IPS DF 6.9 (cell line): ENCODE results near the gene DCUN1D2.

ENCODE experiments used
- DNase-seq: peaks from one replicate; pipeline ENCODE4 v3.0.0-alpha.2; 2013; ENCODE audit warnings: low read depth, low spot score
- H3K27ac ChIP-seq: one replicate; pipeline ENCODE4 v1.5.1; 2013; ENCODE audit warnings: low read length, control low read depth
- H3K27me3 ChIP-seq: 2 replicates; pipeline ENCODE4 v1.6.1; 2013; ENCODE audit warnings: mild to moderate bottlenecking, low read length; ENCODE audit not compliant: control insufficient read depth, insufficient read depth
- H3K36me3 ChIP-seq: 2 replicates; pipeline ENCODE4 v1.6.1; 2013; ENCODE audit warnings: low read length; ENCODE audit not compliant: control insufficient read depth, insufficient read depth
- H3K4me1 ChIP-seq: 2 replicates; pipeline ENCODE4 v1.6.1; 2013; ENCODE audit warnings: low read length; ENCODE audit not compliant: control insufficient read depth, insufficient read depth
- H3K4me3 ChIP-seq: 2 replicates; pipeline ENCODE4 v1.5.1; 2013; ENCODE audit warnings: mild to moderate bottlenecking, low read length
- H3K9me3 ChIP-seq: 2 replicates; pipeline ENCODE4 v1.6.1; 2013; ENCODE audit warnings: low read length, inconsistent platforms; ENCODE audit not compliant: control insufficient read depth, insufficient read depth
- WGBS: extraction: QIAGEN DNeasy Blood & Tissue Kit; methylation state at CpG from one replicate; pipeline ENCODE4 v1.1.7; 2013; ENCODE audit warnings: mixed read lengths, missing lambda C conversion rate; ENCODE audit not compliant: insufficient read length, insufficient coverage; 5-methylcytosine and 5-hydroxymethylcytosine counted together

DCUN1D2 gene

DNA sequence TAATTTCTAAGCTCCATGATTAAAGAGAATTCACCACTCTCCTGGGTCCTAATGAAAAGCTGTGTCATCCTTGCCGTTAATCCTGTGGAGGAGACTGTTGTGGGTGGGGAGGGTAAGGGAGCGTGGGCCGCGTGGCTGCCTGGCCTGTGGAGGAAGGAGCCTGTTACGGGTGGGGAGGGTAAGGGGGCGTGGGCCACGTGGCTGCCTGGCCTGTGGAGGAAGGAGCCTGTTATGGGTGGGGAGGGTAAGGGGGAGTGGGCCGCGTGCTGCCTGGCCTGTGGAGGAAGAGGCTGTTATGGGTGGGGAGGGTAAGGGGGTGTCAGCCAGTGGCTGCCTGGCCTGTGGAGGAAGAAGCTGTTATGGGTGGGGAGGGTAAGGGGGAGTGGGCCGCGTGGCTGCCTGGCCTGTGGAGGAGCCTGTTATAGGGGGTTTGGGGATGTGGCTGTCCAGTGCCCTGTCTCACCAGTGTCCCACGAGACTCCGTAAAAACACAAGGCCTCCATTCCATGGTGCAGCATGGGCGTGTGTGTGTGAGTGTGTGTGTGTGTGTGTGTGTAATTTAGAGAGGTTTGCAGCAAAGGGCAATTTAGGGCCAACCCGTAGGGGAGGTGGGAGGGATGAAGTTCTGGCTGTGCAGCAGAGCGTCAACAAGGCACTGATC, 15.6 kb upstream of the DCUN1D2 start:
- WGBS = no CpG with 5 or more reads among the region's 16 CpGs

DNA sequence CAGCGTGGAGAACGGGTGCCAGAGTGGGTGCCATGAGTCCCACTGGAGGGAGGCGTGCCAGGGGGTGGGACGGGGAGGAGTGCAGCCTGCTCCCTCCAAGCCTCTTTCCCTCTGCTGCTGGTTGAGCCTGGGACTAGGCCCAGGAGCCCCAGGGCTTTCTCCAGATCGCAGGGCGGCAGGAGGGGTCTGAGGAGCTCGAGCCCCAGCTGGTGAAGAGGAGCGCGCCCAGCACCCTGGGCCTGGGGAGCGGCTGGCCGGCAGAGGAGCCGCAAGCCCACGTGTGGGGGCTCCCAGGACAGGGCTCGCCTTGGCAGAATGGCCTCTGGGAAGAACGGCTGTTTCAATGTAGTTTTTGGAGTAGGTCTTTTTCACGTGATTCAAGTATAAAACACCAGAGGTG, 12.2 kb upstream of the DCUN1D2 start:
- Histone ChIP-seq H3K27ac (no peak overlapping the region), H3K4me1 (no peaks in the 10 kb centered on the region), H3K4me3 (no peak overlapping the region), H3K27me3 (no peaks in the 10 kb centered on the region), H3K36me3 (peaks cover 24% of the 10 kb centered on the region), H3K9me3 (no peaks in the 10 kb centered on the region)
- no peak for DNase-seq
- no CpG with 5 or more reads among the region's 16 CpGs for WGBS

More for the DNA sequence above, 15.6 kb upstream of the DCUN1D2 start:
- no peaks in the 10 kb centered on the region for H3K4me1 ChIP-seq
- no peak overlapping the region for H3K4me3 ChIP-seq
- H3K36me3 ChIP-seq = peaks cover 17% of the 10 kb centered on the region
- no peak overlapping the region for H3K27ac ChIP-seq
- H3K27me3 ChIP-seq = no peaks in the 10 kb centered on the region
- H3K9me3 ChIP-seq = no peaks in the 10 kb centered on the region
- DNase-seq = no peak

DNA sequence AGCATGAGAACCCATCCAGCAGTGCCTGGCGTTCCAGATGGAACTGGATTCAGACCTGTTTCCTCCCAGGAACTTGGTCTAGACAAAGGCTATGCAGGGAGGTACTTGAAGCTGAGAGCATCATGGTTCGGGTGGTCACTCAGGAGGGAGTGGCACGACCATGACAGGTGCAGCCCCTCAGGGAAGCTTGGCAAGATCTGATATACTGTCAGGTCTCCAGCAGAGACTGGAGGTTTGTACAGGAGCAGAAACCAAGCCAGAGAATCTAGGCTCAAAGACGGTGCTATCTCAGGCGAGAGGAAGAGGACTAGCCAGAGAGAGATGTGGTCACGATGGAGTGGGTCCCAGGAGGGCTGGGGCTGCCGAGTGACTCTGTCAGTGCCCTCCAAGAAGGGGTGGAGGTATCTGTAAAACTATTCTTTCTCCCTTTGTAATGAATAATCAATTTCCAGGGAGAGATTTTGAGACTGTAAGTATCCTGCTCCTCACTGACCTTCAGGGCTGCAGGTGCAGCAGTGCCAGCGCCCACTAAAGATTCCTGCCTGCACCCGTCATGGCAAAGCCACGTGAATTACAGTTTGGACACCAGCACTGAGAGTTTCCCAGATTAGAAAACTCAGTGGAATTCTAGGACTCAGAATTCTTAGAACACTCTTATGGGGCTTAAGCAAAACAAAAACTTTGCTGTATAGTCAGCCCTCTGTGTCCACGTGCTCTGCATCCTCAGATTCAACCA, 10.2 kb upstream of the DCUN1D2 start:
- Histone ChIP-seq H3K9me3 (no peaks in the 10 kb centered on the region), H3K4me1 (no peaks in the 10 kb centered on the region), H3K36me3 (peaks cover 30% of the 10 kb centered on the region), H3K27ac (no peak overlapping the region), H3K27me3 (no peaks in the 10 kb centered on the region), H3K4me3 (no peak overlapping the region)
- no CpG with 5 or more reads among the region's 11 CpGs for WGBS
- DNase-seq = no peak

DNA sequence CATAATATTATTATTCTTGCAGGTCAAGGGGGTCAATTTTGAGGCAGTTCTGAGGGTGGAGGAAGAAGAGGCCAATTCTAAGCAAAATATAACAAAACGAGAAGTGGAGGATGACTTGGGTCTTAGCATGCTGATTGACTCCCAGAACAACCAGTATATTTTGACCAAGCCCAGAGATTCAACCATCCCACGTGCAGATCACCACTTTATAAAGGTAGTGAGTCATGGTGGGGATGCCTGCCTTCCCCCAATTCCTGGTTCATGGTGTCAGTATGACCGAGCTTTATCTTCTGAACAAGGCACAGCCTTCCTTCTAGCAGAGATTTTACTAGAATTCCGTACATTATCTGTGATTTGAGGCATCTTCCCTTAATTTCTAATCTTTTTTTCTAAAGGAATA, 9.4 kb upstream of the DCUN1D2 start:
- WGBS = no CpG with 5 or more reads among the region's 4 CpGs
- no peaks in the 10 kb centered on the region for H3K9me3 ChIP-seq
- no peak for DNase-seq
- peaks cover 30% of the 10 kb centered on the region for H3K36me3 ChIP-seq
- no peak overlapping the region for H3K4me3 ChIP-seq
- H3K27ac ChIP-seq = no peak overlapping the region
- peaks cover 2% of the 10 kb centered on the region; the same call in 1 of the 2 replicates for H3K4me1 ChIP-seq
- H3K27me3 ChIP-seq = no peaks in the 10 kb centered on the region

DNA sequence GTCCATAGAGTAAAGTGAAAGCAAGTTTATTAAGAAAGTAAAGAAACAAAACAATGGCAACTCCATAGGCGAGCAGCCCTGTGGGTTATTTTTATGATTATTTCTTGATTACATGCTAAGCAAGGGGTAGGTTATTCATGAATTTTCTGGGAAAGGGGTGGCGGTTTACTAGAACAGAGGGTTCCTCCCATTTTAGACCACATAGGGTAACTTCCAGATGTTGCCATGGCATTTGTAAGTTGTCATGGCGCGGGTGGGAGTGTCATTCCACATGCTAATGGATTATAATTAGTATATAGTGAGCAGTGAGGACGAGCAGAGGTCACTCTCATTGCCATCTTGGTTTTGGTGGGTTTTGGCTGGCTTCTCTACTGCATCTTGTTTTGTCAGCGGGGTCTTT, 8.4 kb upstream of the DCUN1D2 start:
- no peak overlapping the region for H3K4me3 ChIP-seq
- no peaks in the 10 kb centered on the region for H3K9me3 ChIP-seq
- no CpG with 5 or more reads among the region's 6 CpGs for WGBS
- H3K27me3 ChIP-seq = no peaks in the 10 kb centered on the region
- peaks cover 2% of the 10 kb centered on the region; the same call in 1 of the 2 replicates for H3K4me1 ChIP-seq
- no peak overlapping the region for H3K27ac ChIP-seq
- no peak for DNase-seq
- peaks cover 28% of the 10 kb centered on the region for H3K36me3 ChIP-seq

DNA sequence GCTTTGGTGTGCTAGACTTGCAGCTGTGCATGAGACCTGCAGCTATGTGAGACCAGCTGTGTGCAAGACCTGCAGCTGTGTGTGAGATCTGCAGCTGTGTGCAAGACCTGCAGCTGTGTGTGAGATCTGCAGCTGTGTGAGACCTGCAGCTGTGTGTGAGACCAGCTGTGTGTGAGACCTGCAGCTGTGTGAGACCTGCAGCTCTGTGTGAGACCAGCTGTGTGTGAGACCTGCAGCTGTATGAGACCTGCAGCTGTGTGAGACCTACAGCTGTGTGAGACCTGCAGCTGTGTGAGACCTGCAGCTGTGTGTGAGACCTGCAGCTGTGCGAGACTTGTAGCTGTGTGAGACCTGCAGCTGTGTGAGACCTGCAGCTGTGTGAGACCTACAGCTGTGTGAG, 6.7 kb upstream of the DCUN1D2 start:
- Histone ChIP-seq H3K9me3 (no peaks in the 10 kb centered on the region), H3K36me3 (peaks cover 22% of the 10 kb centered on the region; the same call in 1 of the 2 replicates), H3K4me3 (no peak overlapping the region), H3K27me3 (no peaks in the 10 kb centered on the region), H3K27ac (no peak overlapping the region), H3K4me1 (peaks cover 2% of the 10 kb centered on the region; the same call in 1 of the 2 replicates)
- DNase-seq = no peak
- no CpG with 5 or more reads among the region's 1 CpG for WGBS

DNA sequence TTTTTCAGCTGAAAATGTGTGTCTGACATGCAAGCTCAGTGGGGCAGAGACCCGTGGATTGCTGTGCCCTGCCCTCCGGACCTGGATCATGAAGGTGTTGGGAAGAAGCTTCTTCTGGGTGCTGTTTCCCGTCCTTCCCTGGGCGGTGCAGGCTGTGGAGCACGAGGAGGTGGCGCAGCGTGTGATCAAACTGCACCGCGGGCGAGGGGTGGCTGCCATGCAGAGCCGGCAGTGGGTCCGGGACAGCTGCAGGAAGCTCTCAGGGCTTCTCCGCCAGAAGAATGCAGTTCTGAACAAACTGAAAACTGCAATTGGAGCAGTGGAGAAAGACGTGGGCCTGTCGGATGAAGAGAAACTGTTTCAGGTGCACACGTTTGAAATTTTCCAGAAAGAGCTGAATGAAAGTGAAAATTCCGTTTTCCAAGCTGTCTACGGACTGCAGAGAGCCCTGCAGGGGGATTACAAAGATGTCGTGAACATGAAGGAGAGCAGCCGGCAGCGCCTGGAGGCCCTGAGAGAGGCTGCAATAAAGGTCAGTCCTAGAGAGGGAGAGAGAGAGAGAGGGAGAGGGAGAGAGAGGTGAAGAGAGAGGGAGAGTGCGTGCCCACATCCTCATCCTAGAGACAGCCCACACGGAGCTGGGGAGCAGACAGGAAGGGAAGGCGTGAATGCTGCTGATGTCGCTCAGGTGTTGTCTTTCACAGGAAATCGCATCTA, 5.1 kb upstream of the DCUN1D2 start:
- H3K4me3 ChIP-seq = no peak overlapping the region; the same call in 1 of the 2 replicates
- no peak overlapping the region for H3K27ac ChIP-seq
- H3K36me3 ChIP-seq = peaks cover 16% of the 10 kb centered on the region; the same call in 1 of the 2 replicates
- H3K27me3 ChIP-seq = no peaks in the 10 kb centered on the region
- peak; percentile 16 for DNase-seq
- no peaks in the 10 kb centered on the region for H3K9me3 ChIP-seq
- WGBS = no CpG with 5 or more reads among the region's 26 CpGs
- H3K4me1 ChIP-seq = peaks cover 2% of the 10 kb centered on the region; the same call in 1 of the 2 replicates

DNA sequence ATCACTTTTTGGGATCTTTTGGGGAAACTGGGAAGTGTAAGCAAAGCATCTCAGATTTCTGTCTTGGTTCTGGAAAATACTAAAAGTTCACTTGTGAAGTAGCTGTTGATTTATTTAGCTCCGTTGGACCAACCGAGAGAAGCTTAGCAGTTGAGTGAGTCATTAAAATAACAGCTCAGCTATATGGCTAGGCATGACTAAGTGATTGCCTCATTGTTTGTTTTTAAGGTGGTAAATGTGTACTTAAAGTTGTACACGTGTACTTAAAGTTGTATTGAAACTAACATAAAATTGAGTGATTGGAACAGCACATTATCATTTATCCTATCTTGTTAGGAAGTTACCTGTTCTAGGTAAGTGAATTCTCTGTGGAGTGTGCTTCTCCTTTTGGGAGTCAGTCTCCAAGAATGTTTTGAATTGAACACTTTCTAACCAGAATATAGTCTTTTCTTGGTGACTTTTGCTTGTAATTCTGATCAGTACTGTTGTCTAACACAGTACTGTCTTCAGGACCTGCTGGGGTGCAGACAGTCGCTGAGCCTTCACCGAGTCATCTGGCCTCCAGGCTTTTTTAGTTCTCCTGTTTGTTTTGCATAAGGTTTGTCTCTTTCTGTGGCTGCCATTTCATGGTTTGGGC, 2.9 kb upstream of the DCUN1D2 start:
- no peaks in the 10 kb centered on the region for H3K27me3 ChIP-seq
- no CpG with 5 or more reads among the region's 5 CpGs for WGBS
- peaks cover 2% of the 10 kb centered on the region; the same call in 1 of the 2 replicates for H3K4me1 ChIP-seq
- no peak overlapping the region for H3K4me3 ChIP-seq
- H3K27ac ChIP-seq = no peak overlapping the region
- peaks cover 7% of the 10 kb centered on the region; the same call in 1 of the 2 replicates for H3K36me3 ChIP-seq
- DNase-seq = no peak
- H3K9me3 ChIP-seq = no peaks in the 10 kb centered on the region

DNA sequence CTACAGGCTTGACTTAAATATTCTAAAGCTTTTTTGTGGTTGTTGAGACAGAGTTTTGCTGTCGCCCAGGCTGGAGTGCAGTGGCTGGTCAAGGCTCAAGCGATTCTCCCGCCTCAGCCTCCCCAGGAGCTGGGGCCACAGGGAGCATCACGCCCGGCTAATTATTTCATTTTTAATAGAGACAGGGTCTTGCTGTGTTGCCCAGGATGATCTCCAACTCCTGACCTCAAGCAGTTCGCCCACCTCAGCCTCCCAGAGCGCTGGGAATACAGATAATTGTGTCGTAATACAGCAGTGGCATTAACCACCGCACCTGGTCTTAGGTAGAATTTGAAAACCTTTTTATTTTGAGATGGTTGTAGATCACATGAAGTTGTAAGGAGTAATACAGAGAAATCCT, 1.5 kb upstream of the DCUN1D2 start:
- Histone ChIP-seq H3K4me1 (peaks cover 2% of the 10 kb centered on the region), H3K36me3 (peaks cover 2% of the 10 kb centered on the region; the same call in 1 of the 2 replicates), H3K4me3 (peak overlapping the region; percentile 2; the same call in 1 of the 2 replicates), H3K27me3 (no peaks in the 10 kb centered on the region), H3K9me3 (no peaks in the 10 kb centered on the region), H3K27ac (no peak overlapping the region)
- no CpG with 5 or more reads among the region's 9 CpGs for WGBS
- no peak for DNase-seq

DNA sequence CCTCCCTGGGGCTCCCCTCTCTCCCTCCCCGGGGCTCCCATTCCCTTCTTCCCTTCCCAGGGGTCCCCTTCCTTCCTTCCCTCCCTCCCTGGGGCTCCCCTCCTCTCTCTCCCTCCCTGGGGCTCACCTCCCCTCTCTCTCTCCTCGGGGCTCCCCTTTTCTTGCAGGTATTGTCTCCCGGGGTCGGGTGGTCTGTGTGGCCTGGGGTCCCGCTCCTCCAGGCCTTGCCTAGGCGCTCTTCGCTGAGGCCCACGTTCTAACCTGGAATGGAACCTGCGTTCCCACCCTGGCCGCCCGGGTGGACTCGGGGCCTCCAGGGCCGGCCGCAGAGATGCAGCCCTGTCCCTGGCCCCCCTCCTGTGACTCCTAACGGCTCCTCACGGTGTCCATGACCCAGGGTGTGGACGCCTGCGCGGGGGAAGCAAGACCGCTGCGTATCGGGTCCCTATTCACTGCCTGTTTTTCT, 940 bp upstream of the DCUN1D2 start:
- WGBS = no CpG with 5 or more reads among the region's 22 CpGs
- Histone ChIP-seq H3K27me3 (no peaks in the 10 kb centered on the region), H3K27ac (no peak overlapping the region), H3K36me3 (no peaks in the 10 kb centered on the region), H3K9me3 (no peaks in the 10 kb centered on the region), H3K4me1 (peaks cover 2% of the 10 kb centered on the region), H3K4me3 (peak overlapping the region; percentile 77; the same call in 1 of the 2 replicates)
- no peak for DNase-seq
